CD4-positive, CD25-positive, alpha-beta regulatory T cell (primary cell): ENCODE measurements around the gene CIITA. TPM values are rescaled to one million over a fixed set of nuclear protein-coding genes. Genes with fewer than 3 reads are reported as not detected.

ENCODE experiments used
- ATAC-seq, 2 donors: fragments of 150-1000 bp; cut with Tn5 transposase; one replicate each; pipeline ENCODE4 v1.10.0; 2021; ENCODE audit warnings: low read depth in 2 of 2, moderate number of reproducible peaks in 2 of 2, moderate library complexity in 1 of 2
- DNase-seq, 3 donors: peaks; one replicate each; pipeline versions ENCODE4 v3.0.0 to v3.0.0-alpha.2; 2012 to 2022; ENCODE audit warnings: mixed read lengths in 1 of 3
- H3K27ac ChIP-seq: one replicate; pipeline ENCODE4 v1.7.0; 2013; ENCODE audit warnings: mild to moderate bottlenecking, low read length; ENCODE audit not compliant: insufficient read depth, poor library complexity, severe bottlenecking
- H3K27me3 ChIP-seq: one replicate; pipeline ENCODE4 v1.7.0; 2013; ENCODE audit warnings: low read length; ENCODE audit not compliant: control insufficient read depth, insufficient read depth
- H3K36me3 ChIP-seq: one replicate; pipeline ENCODE4 v1.7.0; 2013; ENCODE audit warnings: mild to moderate bottlenecking, low read length, moderate library complexity; ENCODE audit not compliant: control insufficient read depth, insufficient read depth
- H3K4me1 ChIP-seq: 2 replicates; pipeline ENCODE4 v1.7.0; 2013; ENCODE audit warnings: mild to moderate bottlenecking, low read length; ENCODE audit not compliant: insufficient read depth, control insufficient read depth, poor library complexity, severe bottlenecking
- H3K4me3 ChIP-seq: one replicate; pipeline ENCODE4 v1.7.0; 2013; ENCODE audit warnings: low read depth, mild to moderate bottlenecking, low read length, moderate library complexity
- H3K9me3 ChIP-seq, 2 experiments: 1 replicate in 1 of 2; 2 replicates in 1 of 2; pipeline ENCODE4 v1.7.0; 2013; ENCODE audit warnings: low read length in 2 of 2, mild to moderate bottlenecking in 1 of 2, moderate library complexity in 1 of 2; ENCODE audit not compliant: control insufficient read depth in 2 of 2
- H3K27ac Mint-ChIP-seq, 3 donors: one replicate each; pipeline ENCODE4 v1.8.0; 2020 to 2022; ENCODE audit warnings: mild to moderate bottlenecking in 3 of 3, mixed read lengths in 3 of 3, moderate library complexity in 2 of 3
- H3K27me3 Mint-ChIP-seq: one replicate; pipeline ENCODE4 v1.8.0; 2022; ENCODE audit warnings: mild to moderate bottlenecking, mixed read lengths
- H3K36me3 Mint-ChIP-seq: one replicate; pipeline ENCODE4 v1.8.0; 2020; ENCODE audit warnings: mixed read lengths
- H3K4me1 Mint-ChIP-seq, 4 donors: one replicate each; pipeline ENCODE4 v1.8.0; 2020 to 2022; ENCODE audit warnings: mixed read lengths in 4 of 4, mild to moderate bottlenecking in 1 of 4
- H3K4me3 Mint-ChIP-seq, 4 donors: one replicate each; pipeline ENCODE4 v1.8.0; 2020 to 2022; ENCODE audit warnings: mild to moderate bottlenecking in 4 of 4, mixed read lengths in 4 of 4, moderate library complexity in 3 of 4
- H3K9me3 Mint-ChIP-seq, 7 donors: one replicate each; pipeline ENCODE4 v1.8.0; 2020 to 2022; ENCODE audit warnings: mixed read lengths in 7 of 7, mild to moderate bottlenecking in 3 of 7, moderate library complexity in 2 of 7
- polyA plus RNA-seq, 4 donors: library from polyadenylated mRNA; unstranded; fragments of 300-500 nt; fragmentation: Illumina TruSeq; gene quantifications; one replicate each; pipeline ENCODE4 v1.2.3, GENCODE V29; 2021
- total RNA-seq: library from RNA; stranded (reverse); gene quantifications from one replicate; pipeline ENCODE4 v1.2.3, GENCODE V29; 2022

Gene CIITA
- total and polyA plus RNA-seq, 5 donors from 2014 or later, result 1.9 to 35.0 (median 3.3) TPM

GRCh38 chr16:10931977-10932632, 55.1 kb downstream of the CIITA start:
- Histone ChIP-seq H3K4me3 (no peak overlapping the region), H3K27me3 (no peaks in the 10 kb centered on the region), H3K9me3 (no peaks in the 10 kb centered on the region), H3K36me3 (peaks cover 33% of the 10 kb centered on the region), H3K27ac (no peak overlapping the region), H3K4me1 (peaks cover 17% of the 10 kb centered on the region)
- ATAC-seq (no peak), DNase-seq (no peak)
- Mint-ChIP-seq H3K9me3 (peaks cover 0 to 2% (median 0%) of the 10 kb centered on the region in 7 donors), H3K36me3 (peaks cover 25% of the 10 kb centered on the region), H3K27ac (no peak overlapping the region), H3K4me1 (peaks cover 18 to 47% (median 29%) of the 10 kb centered on the region in 4 donors), H3K4me3 (no peak overlapping the region), H3K27me3 (no peaks in the 10 kb centered on the region)

- Mint-ChIP-seq H3K4me1 (peaks cover 24 to 58% (median 39%) of the 10 kb centered on the region in 4 donors), H3K27me3 (no peaks in the 10 kb centered on the region), H3K4me3 (peak overlapping the region in 1 of 4 donors; percentile 21), H3K27ac (peak overlapping the region in 2 of 3 donors; percentile 25 to 74), H3K9me3 (peaks cover 0 to 2% (median 0%) of the 10 kb centered on the region in 7 donors), H3K36me3 (peaks cover 17% of the 10 kb centered on the region)
- no peak for ATAC-seq
- no peak for DNase-seq
- Histone ChIP-seq H3K9me3 (no peaks in the 10 kb centered on the region), H3K4me1 (peaks cover 28% of the 10 kb centered on the region), H3K27me3 (no peaks in the 10 kb centered on the region), H3K36me3 (peaks cover 30% of the 10 kb centered on the region), H3K4me3 (no peak overlapping the region), H3K27ac (no peak overlapping the region)
Measured at GRCh38 chr16:10932959-10933710, 56.1 kb downstream of the CIITA start.

GRCh38 chr16:10933865-10934264, 56.9 kb downstream of the CIITA start:
- peaks cover 16% of the 10 kb centered on the region for H3K36me3 Mint-ChIP-seq
- Histone ChIP-seq H3K36me3 (peaks cover 29% of the 10 kb centered on the region), H3K4me1 (peaks cover 35% of the 10 kb centered on the region), H3K9me3 (no peaks in the 10 kb centered on the region), H3K27me3 (no peaks in the 10 kb centered on the region), H3K27ac (no peak overlapping the region), H3K4me3 (no peak overlapping the region)
- H3K4me3 Mint-ChIP-seq, result peak overlapping the region in 1 of 4 donors; percentile 13
- ATAC-seq (no peak), DNase-seq (no peak)
- peaks cover 24 to 65% (median 43%) of the 10 kb centered on the region in 4 donors for H3K4me1 Mint-ChIP-seq
- H3K27me3 Mint-ChIP-seq, result no peaks in the 10 kb centered on the region
- peak overlapping the region; percentile 25 to 68 (median 60) for H3K27ac Mint-ChIP-seq
- H3K9me3 Mint-ChIP-seq, result peaks cover 0 to 2% (median 0%) of the 10 kb centered on the region in 7 donors

- Mint-ChIP-seq H3K36me3 (peaks cover 16% of the 10 kb centered on the region), H3K9me3 (peaks cover 0 to 2% (median 0%) of the 10 kb centered on the region in 7 donors), H3K27ac (peak overlapping the region in 2 of 3 donors; percentile 43 to 68), H3K4me1 (peaks cover 24 to 72% (median 48%) of the 10 kb centered on the region in 4 donors), H3K27me3 (no peaks in the 10 kb centered on the region), H3K4me3 (peak overlapping the region in 2 of 4 donors; percentile 9 to 14)
- no peak for DNase-seq
- H3K9me3 ChIP-seq, result no peaks in the 10 kb centered on the region
- H3K4me1 ChIP-seq, result peaks cover 41% of the 10 kb centered on the region
- H3K36me3 ChIP-seq, result peaks cover 26% of the 10 kb centered on the region
- no peak for ATAC-seq
- no peak overlapping the region for H3K4me3 ChIP-seq
- H3K27me3 ChIP-seq, result no peaks in the 10 kb centered on the region
- H3K27ac ChIP-seq, result no peak overlapping the region
Measured at GRCh38 chr16:10934325-10935107, 57.5 kb downstream of the CIITA start.

- H3K27ac ChIP-seq, result no peak overlapping the region
- Mint-ChIP-seq H3K36me3 (peaks cover 12% of the 10 kb centered on the region), H3K9me3 (peaks cover 0 to under 1% (median 0%) of the 10 kb centered on the region in 7 donors), H3K27me3 (no peaks in the 10 kb centered on the region), H3K4me3 (peak overlapping the region in 3 of 4 donors; percentile 8 to 54 (median 14)), H3K4me1 (peaks cover 25 to 77% (median 57%) of the 10 kb centered on the region in 4 donors), H3K27ac (peak overlapping the region in 2 of 3 donors; percentile 5 to 41)
- peaks cover 25% of the 10 kb centered on the region for H3K36me3 ChIP-seq
- H3K4me3 ChIP-seq, result no peak overlapping the region
- H3K4me1 ChIP-seq, result peaks cover 50% of the 10 kb centered on the region
- no peak for DNase-seq
- H3K9me3 ChIP-seq, result no peaks in the 10 kb centered on the region
- H3K27me3 ChIP-seq, result no peaks in the 10 kb centered on the region
- no peak for ATAC-seq
Measured at GRCh38 chr16:10935226-10935915, 58.4 kb downstream of the CIITA start.

- Mint-ChIP-seq H3K9me3 (peaks cover 0 to 1% (median 0%) of the 10 kb centered on the region in 7 donors), H3K27me3 (no peaks in the 10 kb centered on the region), H3K4me1 (peaks cover 29 to 86% (median 63%) of the 10 kb centered on the region in 4 donors), H3K36me3 (peaks cover 12% of the 10 kb centered on the region), H3K4me3 (peak overlapping the region; percentile 68 to 94 (median 86)), H3K27ac (peak overlapping the region in 2 of 3 donors; percentile 27 to 41)
- ATAC-seq, result no peak
- H3K4me1 ChIP-seq, result peaks cover 61% of the 10 kb centered on the region
- no peak overlapping the region for H3K4me3 ChIP-seq
- no peaks in the 10 kb centered on the region for H3K9me3 ChIP-seq
- no peak for DNase-seq
- no peaks in the 10 kb centered on the region for H3K27me3 ChIP-seq
- peaks cover 23% of the 10 kb centered on the region for H3K36me3 ChIP-seq
- no peak overlapping the region for H3K27ac ChIP-seq
Measured at GRCh38 chr16:10936272-10936984, 59.4 kb downstream of the CIITA start.
